ENCODE results near the gene ADORA1.

The ADORA1 gene

DNA sequence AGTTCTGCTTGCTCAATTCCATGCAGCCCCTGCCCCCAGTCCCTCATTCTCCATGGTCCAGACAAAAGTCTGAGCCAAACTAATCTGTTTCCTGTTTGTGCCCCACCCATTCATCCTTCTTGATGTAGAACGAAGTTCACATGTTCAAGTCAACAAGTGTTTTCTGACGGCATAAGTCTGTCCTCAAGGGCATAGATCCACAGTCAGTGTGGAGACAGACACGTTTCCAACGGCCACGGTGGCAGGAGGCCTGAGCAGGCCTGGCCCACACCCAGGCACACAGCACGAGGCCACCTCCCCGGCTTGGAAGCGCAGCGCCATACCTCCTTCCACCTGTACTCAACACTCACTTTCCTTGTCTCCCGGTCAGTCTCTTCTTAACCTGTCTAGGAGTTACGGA lies 16.1 kb downstream of the ADORA1 start:
- no peak for DNase-seq

DNA sequence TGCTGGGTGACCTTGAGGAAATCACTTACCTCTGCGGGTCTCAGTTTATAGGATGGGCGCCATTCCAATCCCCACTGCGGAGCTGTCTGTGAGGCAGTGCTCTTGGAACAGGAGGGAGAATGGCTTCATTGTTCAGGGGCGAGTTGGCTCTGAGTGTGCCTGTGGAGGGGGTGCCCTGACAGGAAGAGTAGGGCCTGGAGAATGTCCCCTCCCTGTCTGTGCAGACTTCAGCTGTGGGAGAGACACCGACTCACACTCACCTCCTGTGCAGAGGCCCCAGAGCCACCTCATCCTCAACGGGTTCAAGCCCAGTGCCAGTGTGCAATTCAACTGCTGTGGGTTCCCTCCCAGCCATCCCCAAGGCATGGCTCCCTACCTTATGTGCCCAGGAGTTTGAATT lies 17.1 kb downstream of the ADORA1 start:
- no peak for DNase-seq

DNA sequence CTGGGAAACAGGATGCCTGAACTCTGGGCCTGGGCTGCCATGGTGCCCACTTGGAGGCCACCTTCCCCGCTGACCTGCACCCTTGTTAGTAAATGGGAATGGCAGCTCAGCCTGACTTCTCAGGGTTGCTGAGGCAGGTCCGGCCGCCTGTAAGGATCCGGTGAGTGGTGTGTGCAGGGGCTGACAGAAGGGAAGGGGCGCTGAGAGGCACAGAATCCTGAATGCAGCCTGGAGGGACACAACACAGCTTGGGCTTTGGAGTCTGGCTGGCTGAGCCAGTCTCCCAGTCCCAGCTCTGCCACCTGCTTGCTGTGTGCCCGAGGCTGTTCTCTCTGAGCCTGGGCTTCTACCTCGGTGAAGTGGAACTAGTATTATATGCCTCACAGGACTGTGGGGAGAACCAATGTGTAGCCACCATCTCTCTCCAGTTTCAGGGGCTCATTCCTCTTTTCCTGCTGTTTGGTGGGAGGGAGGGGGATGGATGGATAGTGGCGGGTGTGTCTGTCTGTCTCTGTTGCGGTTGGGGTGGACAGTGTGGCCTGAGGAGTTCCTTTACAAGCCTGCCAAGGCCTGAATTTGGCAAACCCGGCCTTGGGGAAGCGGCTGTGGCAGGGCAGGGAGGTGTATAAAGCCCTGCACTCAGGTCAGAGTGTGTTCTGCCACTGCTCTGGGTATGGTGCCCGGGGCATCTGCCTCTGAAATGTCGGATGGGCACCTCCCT lies 18.0 kb downstream of the ADORA1 start:
- no peak for DNase-seq

DNA sequence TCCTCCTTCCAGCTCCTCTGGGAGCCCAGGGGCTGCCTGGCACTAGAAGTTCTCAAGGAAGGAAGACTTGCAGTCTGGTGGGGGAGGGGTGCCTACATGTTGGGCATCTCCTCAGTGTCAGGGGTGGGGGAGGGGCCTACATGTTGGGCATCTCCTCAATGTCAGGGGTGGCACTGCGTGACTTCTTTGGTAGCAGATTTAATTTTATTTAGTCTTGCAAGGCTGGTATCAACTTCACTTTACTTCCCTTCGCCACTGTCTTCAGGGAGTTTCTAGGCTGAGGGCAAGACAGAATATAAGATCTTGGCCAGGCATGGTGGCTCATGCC lies 18.5 kb downstream of the ADORA1 start:
- DNase-seq: no peak

DNA sequence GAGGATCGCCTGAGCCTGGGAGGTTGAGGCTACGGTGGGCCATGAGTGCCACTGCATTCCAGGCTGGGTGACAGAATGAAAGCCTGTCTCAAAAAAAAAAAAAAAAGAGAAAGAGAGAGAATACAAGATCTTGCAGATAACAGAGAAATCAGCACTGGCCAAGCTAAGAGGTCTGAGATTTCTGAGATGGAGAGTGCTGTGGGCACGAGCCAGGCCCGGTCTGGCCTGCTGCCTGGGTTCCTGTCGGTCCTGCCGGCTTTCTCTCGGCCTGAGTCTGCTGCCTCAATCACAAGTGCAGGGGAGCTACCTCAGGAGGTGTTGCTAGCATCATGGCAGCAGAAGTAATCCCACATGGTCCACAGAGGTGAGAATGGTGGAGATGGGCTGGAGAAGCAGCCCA lies 19.0 kb downstream of the ADORA1 start:
- no peak for DNase-seq

DNA sequence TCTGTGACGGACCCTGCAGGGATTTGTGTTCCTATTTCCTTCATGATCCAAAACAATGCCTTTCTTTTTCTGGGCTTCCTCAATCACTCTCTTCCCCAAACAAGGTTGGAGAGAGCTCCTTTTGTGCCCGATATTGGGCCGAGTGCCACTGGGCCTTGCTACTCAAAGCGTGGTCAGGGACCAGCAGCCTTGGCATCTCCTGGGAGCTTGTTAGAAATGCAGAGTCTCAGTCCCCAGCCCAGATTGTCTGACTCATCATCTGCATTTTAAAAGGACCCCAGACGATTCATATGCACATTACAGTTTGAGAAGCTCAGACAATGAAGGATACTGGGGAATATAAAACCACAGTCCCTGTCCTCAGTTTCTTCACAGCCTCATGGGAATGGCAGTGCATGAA lies 19.9 kb downstream of the ADORA1 start:
- no peak for DNase-seq

DNA sequence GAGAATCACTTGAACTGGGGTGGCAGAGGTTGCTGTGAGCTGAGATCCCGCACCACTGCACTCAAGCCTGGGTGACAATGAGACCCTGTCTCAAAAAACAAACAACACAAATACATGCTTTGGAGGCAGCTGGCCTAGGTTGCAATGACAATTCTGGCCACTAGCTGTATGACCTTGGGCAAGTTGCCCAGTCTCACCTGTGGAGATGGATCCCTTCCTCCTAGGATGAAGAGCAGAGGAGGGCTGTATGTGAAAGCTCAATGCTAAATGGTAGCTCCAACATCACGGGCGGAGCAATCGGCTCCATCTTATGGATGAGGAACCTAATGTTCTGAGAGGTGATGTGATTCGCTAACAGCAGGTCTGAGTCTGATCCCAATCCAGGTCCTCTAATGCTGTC lies 20.6 kb downstream of the ADORA1 start:
- no peak for DNase-seq

DNA sequence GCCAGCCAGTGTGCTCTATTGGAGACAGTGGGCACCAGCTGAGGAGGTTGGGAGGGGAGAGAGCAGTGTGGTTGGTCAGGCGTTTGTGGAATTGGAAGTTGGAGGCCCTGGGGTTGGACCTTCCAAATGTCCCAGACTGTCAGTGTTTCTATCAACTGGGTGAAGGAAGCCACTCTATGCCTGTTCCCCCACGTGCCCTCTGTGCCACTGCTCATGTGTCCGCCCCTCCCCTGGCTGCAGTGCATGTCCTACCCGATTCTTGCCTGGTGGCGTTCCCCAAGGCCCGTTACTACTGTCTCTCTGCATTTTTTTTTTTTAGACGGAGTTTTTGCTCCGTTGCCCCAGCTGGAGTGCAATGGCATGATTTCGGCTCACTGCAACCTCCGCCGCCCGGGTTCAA lies 21.1 kb downstream of the ADORA1 start:
- no peak for DNase-seq

DNA sequence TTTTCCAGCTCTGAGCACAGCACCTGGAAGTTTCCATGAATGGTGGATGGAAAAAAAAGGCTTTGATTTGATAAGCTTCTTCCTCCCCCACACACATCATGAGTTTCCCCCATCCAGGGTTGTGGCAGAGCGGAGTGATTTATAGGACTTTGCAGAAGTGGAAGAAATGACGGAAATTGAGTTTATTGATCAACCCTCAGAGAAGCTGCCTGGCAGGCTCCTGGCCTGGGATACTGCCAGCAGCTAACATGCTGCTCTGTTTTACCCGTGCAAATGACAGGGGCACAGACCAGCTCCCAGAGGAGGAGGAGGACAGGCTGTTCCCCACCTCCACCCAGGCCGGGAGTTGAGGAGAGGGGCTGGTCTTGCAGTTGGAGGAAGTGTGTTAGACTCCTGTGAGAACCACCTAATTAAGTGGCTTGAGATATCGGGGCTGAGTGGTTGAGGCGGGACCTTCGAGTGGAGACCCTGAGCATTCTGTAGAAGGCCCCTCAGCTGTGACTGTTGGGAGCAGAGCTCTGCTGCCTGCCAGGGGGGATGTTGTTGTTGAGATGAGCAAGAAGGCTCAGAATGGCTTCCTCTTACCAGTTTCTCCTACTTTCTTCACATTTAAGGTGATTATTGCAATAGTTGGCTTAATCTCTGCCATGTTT lies 21.8 kb downstream of the ADORA1 start:
- no peak for DNase-seq

DNA sequence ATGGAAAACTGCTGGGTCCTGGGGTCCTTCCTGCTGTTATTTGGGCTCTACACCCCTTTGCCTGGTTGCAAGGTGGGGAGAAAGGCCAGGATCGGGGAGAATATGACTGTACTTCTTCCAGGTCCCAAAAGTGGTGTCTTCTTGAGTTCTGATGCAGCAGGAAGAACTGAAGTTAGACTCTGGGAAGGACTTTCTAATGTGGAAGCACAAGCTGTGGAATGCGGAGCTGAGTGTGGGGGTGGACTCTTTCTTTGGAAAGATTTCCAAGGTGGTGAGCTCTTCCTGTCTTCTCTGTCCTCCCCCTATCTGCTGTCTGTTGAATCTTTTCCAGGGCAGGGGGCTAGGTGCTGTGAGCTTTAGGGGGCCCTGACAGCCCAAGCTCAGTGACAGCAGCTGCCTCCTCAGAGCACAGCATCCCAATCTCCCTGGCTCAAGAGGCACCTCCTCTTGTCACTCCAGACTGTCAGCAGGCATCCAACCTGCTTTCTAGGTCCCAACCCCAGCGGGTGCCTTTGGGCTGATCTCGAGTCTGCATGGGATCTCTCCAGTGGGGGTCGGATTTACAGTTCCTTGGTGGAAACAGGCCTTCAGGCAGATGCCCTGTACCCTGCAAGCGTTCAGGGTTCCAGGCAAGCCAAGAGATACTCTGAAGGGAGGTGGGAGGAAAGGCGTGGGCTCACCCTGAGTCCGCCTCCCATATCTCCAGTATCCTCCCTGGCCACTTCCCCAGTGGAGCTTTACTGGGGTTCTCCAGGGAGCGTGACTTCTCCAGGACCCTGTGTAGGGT lies 23.2 kb downstream of the ADORA1 start:
- DNase-seq: no peak

DNA sequence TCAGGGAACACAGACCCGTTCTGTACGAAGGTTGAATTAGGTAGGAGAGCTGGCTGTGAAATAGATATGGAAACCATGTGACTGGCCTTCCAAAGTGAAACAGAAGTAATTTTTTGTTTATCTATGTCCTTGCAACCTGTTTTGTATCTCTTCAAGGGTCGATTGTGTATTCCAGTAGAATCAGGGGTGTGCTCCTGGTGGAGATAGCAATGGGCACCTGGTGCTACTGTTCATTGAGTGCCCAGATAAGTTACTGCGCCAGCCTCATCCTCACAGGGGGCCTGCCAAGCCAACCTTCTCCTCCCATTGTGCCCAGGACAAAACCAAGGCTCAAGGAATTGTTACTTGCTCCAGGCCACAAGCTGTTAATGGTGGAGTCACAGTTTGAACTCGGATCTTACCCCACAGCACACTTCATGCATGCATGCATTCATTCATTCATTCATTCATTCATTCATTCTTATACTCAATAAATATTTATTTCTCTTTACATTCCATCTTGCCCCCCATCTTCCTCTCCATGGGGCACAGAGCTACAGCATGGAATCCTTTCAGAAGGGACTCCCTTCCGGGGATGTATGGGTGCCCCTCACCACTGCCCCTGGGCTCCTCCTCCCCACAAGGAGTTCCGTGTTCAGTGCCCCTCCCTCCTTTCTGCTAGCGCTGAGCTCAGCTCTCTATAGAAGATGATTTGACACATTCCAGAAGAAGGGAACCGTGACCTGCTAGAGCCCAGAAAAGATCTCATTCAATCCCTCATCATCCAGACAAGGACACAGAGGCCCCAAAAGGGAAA lies 24.0 kb downstream of the ADORA1 start:
- DNase-seq: no peak

DNA sequence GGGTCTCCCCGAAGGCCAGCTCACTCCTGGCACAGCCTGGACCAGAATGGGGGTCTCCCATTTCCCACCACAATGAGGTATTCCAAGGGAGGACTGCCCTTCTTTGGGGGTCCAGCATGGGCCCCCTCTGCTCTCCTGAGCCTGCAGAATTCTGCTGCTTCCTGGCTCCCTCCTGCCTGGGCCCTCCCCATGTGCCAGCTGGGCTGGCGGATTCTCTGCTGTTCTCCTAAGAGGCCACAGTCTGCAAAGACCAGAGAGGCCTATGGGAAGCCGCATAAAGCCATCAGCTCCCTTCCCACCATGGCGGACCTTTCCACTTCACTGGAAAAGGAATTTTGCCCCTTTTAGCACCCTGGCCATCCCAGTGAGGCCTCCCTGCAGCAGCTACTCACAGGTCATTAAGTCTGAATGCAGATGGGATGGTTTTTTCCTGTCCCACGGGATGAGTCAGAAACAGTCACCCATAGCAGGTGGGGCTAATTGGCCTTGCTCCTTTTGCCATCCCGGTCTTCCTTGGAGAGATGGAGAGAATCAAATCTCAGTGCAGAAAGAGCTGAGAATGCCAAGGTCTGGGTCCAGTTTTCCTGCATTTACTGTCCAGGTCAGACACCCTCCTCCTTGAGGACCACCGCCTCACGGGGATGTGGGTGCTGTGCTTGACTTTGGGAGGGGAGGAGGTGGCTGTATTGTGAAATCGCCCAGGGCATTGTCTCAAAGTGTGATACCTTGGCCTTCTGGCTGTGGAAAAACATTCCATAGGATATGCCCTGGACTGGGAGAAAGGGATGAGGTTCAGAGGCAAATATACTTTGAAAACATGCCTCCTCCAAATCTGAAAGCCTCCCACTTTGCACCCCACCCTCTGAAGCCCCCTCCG lies 24.9 kb downstream of the ADORA1 start:
- DNase-seq: no peak

DNA sequence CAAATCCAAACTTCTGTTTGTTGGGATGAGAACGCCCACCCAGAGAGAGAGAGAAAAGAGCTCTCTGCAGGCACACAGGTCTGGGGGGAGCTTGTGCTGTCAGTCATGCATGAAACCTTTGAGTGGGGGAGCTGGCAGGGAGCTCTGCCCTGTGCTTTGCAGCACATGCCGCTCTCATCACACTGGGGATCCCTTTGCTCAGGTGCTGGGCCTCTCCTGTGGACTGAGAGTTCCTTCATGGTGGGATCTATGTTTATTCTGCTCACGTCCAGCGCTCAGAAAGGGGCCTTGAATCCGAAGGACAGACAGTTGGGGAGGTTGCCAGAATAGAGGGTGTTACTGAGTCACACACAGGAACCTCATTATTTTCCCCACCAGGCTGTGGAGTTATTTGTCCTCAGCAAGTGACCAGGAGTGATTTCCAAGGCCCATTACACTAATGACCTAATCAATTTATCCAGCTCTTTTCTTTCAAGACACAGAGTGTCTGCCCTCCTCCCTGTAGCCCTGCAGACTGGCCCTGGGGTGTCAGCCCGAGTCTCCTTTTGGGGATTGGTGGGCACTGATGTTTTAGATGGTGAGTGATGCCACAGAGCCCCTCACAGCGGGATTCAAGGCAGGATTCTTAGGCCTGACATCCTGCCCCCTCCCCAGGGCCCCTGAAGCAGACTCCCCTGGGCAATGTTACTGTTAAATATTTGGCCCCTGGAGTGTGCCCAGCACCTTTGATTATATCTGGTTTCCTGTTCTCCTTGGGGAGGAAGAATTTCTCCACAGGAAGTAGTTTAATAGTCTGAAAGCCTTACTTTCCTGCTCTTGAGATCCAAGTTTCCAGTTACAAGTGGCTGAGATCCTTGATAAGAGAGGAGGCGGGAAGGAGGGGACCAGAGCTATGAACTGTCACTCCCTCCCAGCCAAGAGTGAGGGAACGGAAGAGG lies 25.8 kb downstream of the ADORA1 start:
- DNase-seq: no peak

DNA sequence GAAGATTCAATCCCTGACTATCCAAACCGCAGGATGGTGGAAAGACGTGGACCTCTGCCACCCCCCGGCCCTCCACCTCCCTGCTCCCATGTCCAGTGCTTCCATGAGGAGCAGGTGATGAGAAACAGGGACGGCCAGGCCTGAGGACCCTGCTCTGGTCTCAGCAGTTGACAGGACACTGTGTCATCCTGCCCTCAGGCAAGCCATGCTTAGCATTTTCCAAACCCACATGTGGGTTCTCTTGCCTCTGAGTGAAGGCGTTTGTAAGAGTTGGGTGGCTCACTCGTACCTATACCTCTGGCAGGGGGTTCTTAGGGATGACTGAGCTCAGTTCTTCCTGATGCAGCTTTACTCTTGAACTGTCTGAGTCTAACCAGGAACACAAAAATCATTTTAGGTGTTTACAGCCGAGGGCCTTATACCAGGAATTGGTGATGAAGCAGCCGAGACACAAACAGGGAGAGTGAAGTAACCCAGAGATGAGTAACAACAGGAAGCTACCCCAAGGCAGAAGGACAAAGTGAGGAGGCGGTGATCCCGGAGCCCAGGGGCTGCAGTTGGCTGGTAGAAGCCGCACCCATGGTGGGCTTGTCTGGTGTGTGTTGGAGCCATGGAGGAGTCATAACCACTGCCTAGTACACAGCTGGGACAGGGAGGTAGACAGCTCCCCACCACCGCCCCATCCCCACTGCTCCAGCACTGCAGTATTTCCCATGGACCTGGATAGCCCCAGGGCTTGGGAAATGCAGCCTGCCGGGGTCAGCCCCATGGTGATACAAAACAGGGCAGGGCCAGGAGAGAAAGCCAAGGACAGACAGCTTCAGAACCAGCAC lies 26.7 kb downstream of the ADORA1 start:
- DNase-seq: no peak

DNA sequence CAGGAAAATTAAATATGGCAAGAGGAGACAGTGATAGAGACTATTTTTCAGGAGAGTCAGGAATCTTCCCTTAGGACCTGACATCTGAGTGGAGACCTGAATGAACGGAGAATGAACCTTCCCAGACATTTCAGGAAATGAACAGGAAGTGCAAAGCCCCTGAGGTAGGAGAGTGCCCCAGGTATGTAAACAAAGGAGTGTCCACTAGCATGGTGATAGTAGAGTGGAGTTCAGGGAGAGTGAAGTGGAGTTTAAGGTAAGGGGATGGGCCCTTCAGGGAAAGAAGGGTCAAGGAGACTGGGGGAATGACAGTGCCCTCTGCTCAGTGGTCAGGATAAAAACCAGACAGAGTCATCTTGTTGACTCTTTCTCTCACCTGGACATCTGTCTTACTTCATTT lies 28.8 kb downstream of the ADORA1 start:
- no peak for DNase-seq

DNA sequence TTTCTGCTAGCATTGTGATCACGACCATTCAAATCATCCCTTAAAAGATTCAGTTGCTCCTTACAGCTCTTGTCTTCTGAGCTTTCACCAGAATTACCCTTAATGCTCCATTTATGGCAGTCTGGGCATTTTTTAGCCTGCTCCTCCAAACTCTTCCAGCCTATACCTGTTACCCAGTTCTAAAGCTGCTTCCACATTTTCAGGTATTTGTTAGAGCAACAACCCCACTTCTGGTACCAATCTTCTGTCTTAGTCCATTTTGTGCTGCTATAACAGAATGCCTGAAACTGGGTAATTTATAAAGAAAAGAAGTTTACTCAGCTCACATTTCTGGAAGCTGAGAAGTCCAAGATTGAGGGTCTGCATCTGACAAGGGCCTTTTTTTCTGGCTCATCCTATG lies 30.9 kb downstream of the ADORA1 start:
- no peak for DNase-seq

DNA sequence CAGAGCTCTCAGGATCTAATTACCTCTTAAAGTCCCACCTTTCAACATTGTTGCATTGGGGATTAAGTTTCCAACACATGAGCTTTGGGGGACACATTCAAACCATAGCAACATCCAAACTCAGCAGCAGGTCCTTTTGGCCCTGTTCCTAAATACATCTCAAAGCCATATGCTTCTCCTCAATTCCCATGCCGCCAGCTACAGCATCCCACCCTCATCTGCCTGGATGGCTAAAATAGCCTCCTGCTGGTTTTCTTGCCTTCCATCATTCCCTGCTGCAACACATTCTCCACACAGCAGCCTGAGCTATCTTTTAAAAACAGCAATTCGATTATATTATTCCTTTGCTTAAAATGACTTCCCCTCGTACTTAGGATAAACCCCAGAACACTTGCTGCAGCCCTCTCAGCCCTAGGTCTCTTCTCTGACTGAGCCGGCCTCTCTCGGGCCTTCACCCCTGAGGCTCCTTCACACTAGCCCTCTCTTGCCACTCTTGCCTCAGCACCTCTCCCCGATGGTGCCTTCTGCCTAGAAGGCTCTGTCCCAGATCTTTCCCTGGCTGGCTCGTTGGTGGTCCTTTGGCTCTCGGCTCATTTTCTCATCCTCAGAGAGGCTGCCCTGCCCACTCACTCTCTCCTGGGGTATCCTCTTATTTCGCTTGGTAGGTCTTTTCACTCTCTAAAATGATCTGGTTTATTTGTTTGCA lies 31.6 kb downstream of the ADORA1 start:
- no peak for DNase-seq

DNA sequence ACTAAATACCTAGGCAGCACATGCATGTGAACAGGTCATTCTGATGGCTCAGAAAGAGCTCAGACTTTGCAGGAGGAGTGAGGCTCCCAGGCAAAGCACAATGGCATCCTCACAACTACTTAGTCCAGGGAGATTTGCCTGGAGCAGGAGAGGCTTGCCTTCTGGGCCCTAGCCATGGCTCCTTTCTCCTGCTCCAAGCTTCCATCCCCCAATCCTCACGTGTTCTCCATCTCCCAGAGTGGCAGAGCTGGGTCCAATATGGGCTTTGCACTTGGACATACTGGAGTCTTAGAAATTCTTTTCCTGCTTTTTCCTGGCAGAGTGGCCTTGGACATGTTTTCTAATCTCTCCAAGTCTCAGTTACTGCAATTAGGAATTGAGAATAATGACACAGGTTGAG lies 32.3 kb downstream of the ADORA1 start:
- DNase-seq: no peak

DNA sequence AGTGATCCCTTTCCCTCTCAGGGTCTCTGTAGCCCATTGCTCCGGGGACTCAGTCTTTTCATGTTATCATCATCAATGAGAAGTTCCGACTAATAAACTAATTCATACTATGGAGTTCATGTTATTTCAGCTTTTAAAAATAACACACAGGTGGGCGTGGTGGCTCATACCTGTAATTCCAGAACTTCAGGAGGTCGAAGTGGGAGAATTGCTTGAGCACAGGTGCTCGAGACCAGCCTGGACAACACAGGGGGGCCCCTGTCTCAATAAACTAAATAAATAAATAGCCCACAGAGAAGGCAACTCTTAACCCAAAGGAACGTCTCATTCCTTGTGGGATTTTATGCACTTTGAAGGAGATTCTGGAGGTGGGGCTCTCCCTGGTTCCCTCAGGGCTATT lies 33.6 kb downstream of the ADORA1 start:
- DNase-seq: no peak

DNA sequence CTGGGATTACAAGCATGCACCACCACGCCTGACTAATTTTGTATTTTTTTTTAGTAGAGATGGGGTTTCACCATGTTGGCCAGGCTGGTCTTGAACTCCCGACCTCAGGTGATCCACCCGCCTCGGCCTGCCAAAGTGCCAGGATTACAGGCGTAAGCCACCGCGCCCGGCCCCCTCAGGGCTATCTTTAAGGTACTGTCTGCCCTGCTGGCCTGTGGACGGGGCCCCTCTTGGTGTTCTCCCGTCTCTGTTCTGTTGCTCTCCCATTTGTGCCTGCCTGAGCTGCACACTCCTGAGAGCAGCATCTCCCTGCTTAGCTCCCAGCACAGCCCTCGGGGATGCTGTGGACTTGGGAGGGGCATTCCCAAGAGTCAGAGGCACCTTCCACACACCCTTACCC lies 34.2 kb downstream of the ADORA1 start:
- no peak for DNase-seq
